Measurements from ENCODE around the gene DNM3. TPM values are rescaled to one million over a fixed set of nuclear protein-coding genes. Genes with fewer than 3 reads are reported as not detected.

DNM3 gene
- total and polyA plus RNA-seq, 2 of the 8 experiments (the other 6 are each of a cell fraction or from before 2014, with no cell fraction given), result 2.0 to 8.5 TPM

DNA sequence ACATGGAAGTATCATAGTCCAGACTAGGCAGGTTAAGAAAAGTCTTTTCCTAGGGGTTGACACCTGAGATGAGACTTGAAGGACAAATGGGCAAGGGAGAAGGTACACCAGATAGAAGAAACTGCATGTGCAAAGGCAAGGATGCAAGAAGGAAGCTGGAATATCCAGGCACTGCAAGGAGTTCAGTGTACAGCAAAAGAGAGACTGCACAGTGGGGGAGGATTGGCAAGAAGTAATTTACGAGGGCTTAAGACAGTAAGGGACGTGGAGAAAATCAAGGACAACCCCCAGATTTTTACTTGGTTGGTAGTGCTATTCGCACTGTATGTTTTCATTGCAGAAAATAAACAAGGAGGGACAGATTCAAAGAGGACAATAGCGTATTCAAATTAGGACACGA lies 58.5 kb downstream of the DNM3 start:
- POLR2A ChIA-PET (ENCODE audit: partially characterized antibody), result no interaction called here
- no peak overlapping the region for H2BK20ac ChIP-seq (ENCODE audit: low read length)
- H2BK5ac ChIP-seq (ENCODE audit: low read depth, low read length), result no peak overlapping the region
- peak overlapping the region; percentile 26; the same call in 1 of the 2 replicates for H2AK5ac ChIP-seq (ENCODE audit: low read depth, low read length)
- H2BK120ac ChIP-seq (replicated peaks; ENCODE audit: low read depth, low read length), result no peak overlapping the region
- FAIRE-seq, result no peak
- no peak overlapping the region for H2AFZ ChIP-seq (ENCODE audit: low read length)
- TF ChIP-seq CREB1 (IDR thresholded peaks at IDR 0.05), result no peak
- no peak for TF ChIP-seq PHF8 (conservative IDR thresholded peaks at IDR 0.05; ENCODE audit: low read depth, low read length)
- TF ChIP-seq RAD21 (IDR thresholded peaks at IDR 0.05 in 1 of 2, conservative IDR thresholded peaks at IDR 0.05 in 1 of 2; ENCODE audit: low read depth in 2 of 2, low read length in 2 of 2), result no peak
- TF ChIP-seq BCL11A (IDR thresholded peaks at IDR 0.05; ENCODE audit: low read depth in 2 of 2, low read length in 2 of 2), result no peak
- no peak for TF ChIP-seq POLR2A (IDR thresholded peaks at IDR 0.05; ENCODE audit: control extremely low read depth in 1 of 2, low read depth in 2 of 2, low read length in 2 of 2)
- TF ChIP-seq EZH2 (IDR thresholded peaks at IDR 0.05; ENCODE audit: low read depth, low read length, severe bottlenecking), result no peak
- CTCF ChIA-PET (ENCODE audit: partially characterized antibody), result no interaction called here
- peaks cover 2 to 9% (median 5%) of the 10 kb centered on the region in 4 experiments; a peak in 5 of 7 replicates for H3K4me1 ChIP-seq (replicated peaks in 1 of 4; ENCODE audit: control insufficient read depth in 3 of 4, insufficient read depth in 4 of 4, low read length in 3 of 4)
- H3K79me2 ChIP-seq (ENCODE audit: control insufficient read depth in 1 of 2, insufficient read depth in 2 of 2, low read length in 2 of 2), result no peaks in the 10 kb centered on the region
- H3K36me3 ChIP-seq (ENCODE audit: control insufficient read depth in 2 of 4, insufficient read depth in 4 of 4, low read length in 3 of 4), result no peaks in the 10 kb centered on the region
- no peak overlapping the region for H3K23ac ChIP-seq (ENCODE audit: insufficient read length)
- no peak overlapping the region for H3K56ac ChIP-seq (replicated peaks; ENCODE audit: insufficient read length, low read depth, low read length)
- peak overlapping the region; percentile 94 for H2BK15ac ChIP-seq (ENCODE audit: low read length)
- no peak overlapping the region for H3K4me2 ChIP-seq (ENCODE audit: insufficient read depth in 1 of 2, low read depth in 2 of 2, low read length in 2 of 2)
- 0 out of 2 replicates have a peak overlapping the region, but pooled peaks have one; percentile 55 for H2BK12ac ChIP-seq (ENCODE audit: low read depth, low read length)
- WGBS, 2 experiments (ENCODE audit: extremely low coverage in 1 of 2, insufficient coverage in 1 of 2, insufficient read length in 1 of 2, insufficient replicate concordance in 2 of 2, low coverage in 1 of 2, low lambda C conversion rate in 2 of 2, missing lambda C conversion rate in 1 of 2), result 89% methylated on average over 5 of the region's 5 CpGs; no CpG with 5 or more reads in 1 of the 2 experiments
- no peak overlapping the region for H4K5ac ChIP-seq (ENCODE audit: insufficient read length, low read depth, low read length)
- H3K9ac ChIP-seq (replicated peaks in 1 of 4; ENCODE audit: extremely low read depth in 1 of 4, low read depth in 3 of 4, low read length in 3 of 4), result no peak overlapping the region
- no peak for DNase-seq (ENCODE audit: low read depth in 1 of 2, low spot score in 2 of 2)
- no peaks in the 10 kb centered on the region for H3K79me1 ChIP-seq (ENCODE audit: low read depth, low read length)
- no peaks in the 10 kb centered on the region for H3K23me2 ChIP-seq (ENCODE audit: low read depth, low read length)
- no peak overlapping the region for H4K8ac ChIP-seq (ENCODE audit: extremely low read depth, insufficient read depth, low read length)
- H3K4me3 ChIP-seq (ENCODE audit: extremely low read depth in 1 of 4, insufficient read depth in 2 of 4, low read depth in 3 of 4, low read length in 4 of 4), result no peak overlapping the region
- no peaks in the 10 kb centered on the region for H3K9me3 ChIP-seq (ENCODE audit: insufficient read depth in 2 of 2, low read depth in 1 of 2, low read length in 1 of 2)
- no peak overlapping the region for H4K91ac ChIP-seq (replicated peaks; ENCODE audit: insufficient read length, low read length)
- no peak overlapping the region for H3K4ac ChIP-seq (replicated peaks; ENCODE audit: insufficient read length, low read depth, low read length)
- no peaks in the 10 kb centered on the region for H4K20me1 ChIP-seq (replicated peaks in 1 of 2; ENCODE audit: control insufficient read depth in 1 of 2, insufficient read depth in 2 of 2, low read length in 2 of 2)
- no peak overlapping the region for H3K27ac ChIP-seq (ENCODE audit: low read depth, low read length)
- H3K27me3 ChIP-seq (replicated peaks in 1 of 4; ENCODE audit: control insufficient read depth in 3 of 4, extremely low read depth in 1 of 4, insufficient read depth in 3 of 4, low read length in 3 of 4), result no peaks in the 10 kb centered on the region
- H3K18ac ChIP-seq (ENCODE audit: extremely low read depth, low read length), result no peak overlapping the region
- H3K14ac ChIP-seq (ENCODE audit: insufficient read length), result no peak overlapping the region

Measured in H1 (cell line).